T-helper 2 cell treated with Interferon-gamma antibody and Interleukin-4, amounts not matched to agents 5 μg/mL and 100 μg/mL, for 36 hours (primary cell): ENCODE results near the gene NFYC.

Experiments used
- DNase-seq: peaks from one replicate; pipeline ENCODE4 v3.0.0; 2021; ENCODE audit warnings: low spot score
- H3K27ac Mint-ChIP-seq: one replicate; pipeline ENCODE4 v1.8.0; 2021; ENCODE audit warnings: mild to moderate bottlenecking, mixed read lengths
- H3K27me3 Mint-ChIP-seq: one replicate; pipeline ENCODE4 v1.8.0; 2021; ENCODE audit warnings: low read depth, mixed read lengths
- H3K36me3 Mint-ChIP-seq: one replicate; pipeline ENCODE4 v1.8.0; 2021; ENCODE audit warnings: low read depth, mixed read lengths
- H3K4me1 Mint-ChIP-seq: one replicate; pipeline ENCODE4 v1.8.0; 2021; ENCODE audit warnings: low read depth, mixed read lengths
- H3K4me3 Mint-ChIP-seq: one replicate; pipeline ENCODE4 v1.8.0; 2022; ENCODE audit warnings: mild to moderate bottlenecking, moderate library complexity, mixed read lengths
- H3K9me3 Mint-ChIP-seq: one replicate; pipeline ENCODE4 v1.8.0; 2021; ENCODE audit warnings: mixed read lengths

The NFYC gene

DNA sequence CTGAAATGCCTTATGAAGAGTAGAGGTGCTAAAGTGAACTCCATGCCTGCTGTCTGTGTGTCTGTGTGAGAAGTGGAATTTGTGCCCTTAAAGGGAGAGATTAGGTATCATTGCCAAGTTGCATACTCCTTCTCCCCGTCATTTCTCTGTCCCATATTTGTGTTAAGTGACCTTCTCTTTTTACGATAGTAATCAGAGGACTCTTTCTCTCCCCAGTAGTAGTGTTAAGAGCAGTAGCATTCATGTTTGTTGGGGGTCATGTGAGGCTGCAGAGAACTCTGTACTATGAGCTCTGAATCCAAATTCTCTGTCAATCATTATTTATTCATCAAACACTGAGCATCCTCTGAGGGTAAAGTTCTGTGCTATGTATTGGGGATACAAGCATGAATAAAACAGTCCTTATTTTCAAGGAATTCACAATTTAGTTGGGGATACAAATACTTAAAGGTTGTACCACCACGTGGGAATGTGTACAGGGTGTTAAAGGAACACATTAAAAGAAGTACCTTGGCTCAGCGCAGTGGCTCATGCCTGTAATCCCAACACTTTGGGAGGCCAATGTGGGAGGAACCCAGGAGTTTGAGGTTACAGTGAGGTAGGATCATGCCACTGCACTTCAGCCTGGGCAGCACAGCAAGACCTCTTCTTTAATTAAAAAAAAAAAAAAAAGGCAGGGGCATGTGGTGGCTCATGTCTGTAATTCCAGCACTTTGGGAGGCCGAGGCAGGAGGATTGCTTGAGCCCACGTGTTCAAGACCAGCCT is 67.3 kb downstream of the NFYC start:
- Mint-ChIP-seq H3K27me3 (no peaks in the 10 kb centered on the region), H3K36me3 (peaks cover 50% of the 10 kb centered on the region), H3K9me3 (no peaks in the 10 kb centered on the region), H3K4me1 (peaks cover 16% of the 10 kb centered on the region), H3K27ac (no peak overlapping the region), H3K4me3 (no peak overlapping the region)
- no peak for DNase-seq

DNA sequence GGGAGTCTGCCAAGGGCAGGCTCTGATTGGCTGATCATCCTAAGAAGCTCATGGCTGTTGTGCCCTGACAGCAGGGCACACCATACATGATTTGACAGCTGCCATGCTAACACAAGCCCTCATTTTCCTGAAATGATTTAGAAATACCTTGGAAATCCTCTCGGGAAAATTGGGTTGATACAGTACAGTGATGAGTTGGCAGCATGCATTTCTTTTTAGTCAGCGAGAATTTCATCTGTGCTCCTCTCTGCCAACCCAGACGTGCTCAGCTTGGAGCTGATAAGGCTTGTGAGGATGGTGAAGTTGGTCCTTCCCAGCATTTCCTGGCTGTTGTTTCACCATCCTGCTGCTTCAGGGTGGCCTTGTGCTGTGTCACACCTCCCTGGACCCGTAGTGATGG is 69.5 kb downstream of the NFYC start:
- no peak overlapping the region for H3K4me3 Mint-ChIP-seq
- no peak overlapping the region for H3K27ac Mint-ChIP-seq
- H3K9me3 Mint-ChIP-seq, result no peaks in the 10 kb centered on the region
- H3K4me1 Mint-ChIP-seq, result peaks cover 28% of the 10 kb centered on the region
- H3K27me3 Mint-ChIP-seq, result no peaks in the 10 kb centered on the region
- DNase-seq, result no peak
- peaks cover 52% of the 10 kb centered on the region for H3K36me3 Mint-ChIP-seq

DNA sequence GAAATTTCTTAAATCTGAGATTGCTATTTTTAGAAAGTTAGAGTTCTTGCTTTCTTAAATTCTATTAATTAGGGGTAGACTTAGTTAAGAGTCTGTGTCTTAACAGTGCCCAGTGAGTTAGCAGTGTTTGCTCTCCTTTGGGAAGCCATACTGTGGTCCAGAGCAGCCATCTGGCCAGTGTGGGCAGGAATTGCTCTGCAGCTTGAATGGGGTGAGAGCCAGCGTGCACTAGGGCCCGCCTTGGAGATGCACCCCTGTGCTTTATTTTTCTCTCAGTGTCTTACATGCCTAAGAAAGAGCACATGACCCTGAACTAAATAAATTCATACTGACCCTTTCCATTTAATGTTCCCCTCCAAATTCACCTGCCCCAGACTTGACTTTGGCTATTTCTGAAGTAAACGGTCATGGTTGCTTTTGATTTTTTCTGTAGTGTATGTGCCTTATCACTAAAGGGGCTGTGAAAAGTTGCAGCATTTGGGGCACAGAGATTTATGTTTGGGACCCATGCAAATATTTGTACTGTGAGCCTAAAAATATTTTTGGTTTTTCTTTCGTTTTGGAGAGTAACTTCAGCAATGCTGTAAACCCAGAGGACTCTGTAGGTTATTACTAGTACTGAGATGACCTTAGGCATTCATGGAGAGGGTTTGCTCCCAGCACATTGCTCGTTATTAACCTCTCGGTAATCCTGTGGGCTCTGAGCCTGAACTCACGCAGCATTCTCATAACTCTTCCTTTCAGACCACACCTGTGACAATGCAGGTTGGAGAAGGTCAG is 70.8 kb downstream of the NFYC start:
- Mint-ChIP-seq H3K27ac (no peak overlapping the region), H3K4me3 (peak overlapping the region; percentile 42), H3K9me3 (no peaks in the 10 kb centered on the region), H3K4me1 (peaks cover 32% of the 10 kb centered on the region), H3K36me3 (peaks cover 60% of the 10 kb centered on the region), H3K27me3 (no peaks in the 10 kb centered on the region)
- no peak for DNase-seq

- DNase-seq, result peak; percentile 13
- peak overlapping the region; percentile 83 for H3K4me3 Mint-ChIP-seq
- H3K27ac Mint-ChIP-seq, result peak overlapping the region; percentile 93
- H3K4me1 Mint-ChIP-seq, result peaks cover 32% of the 10 kb centered on the region
- peaks cover 67% of the 10 kb centered on the region for H3K36me3 Mint-ChIP-seq
- H3K9me3 Mint-ChIP-seq, result no peaks in the 10 kb centered on the region
- H3K27me3 Mint-ChIP-seq, result no peaks in the 10 kb centered on the region
These were observed 72.4 kb downstream of the NFYC start for GRCh38 chr1:40763742-40764532.

DNA sequence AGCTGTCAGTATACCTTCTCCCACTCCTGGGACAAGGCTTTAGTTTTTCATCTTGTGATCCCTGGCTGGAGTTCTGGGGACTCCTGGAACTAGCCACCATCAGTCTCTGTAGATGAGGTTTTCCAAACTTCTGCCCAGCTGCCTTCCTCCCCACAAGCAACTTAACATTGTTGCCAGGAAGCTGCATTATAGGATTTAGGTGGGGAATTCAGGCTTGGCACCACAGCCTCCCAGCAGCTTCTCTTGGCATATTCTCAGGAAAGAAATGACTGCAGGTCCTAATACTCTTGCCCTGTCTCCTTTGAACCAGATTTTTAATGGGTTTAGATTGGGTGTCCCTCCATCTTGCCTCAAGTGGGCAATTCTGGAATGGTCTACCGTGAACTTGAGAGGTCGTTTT is 73.5 kb downstream of the NFYC start:
- DNase-seq, result no peak
- peaks cover 34% of the 10 kb centered on the region for H3K4me1 Mint-ChIP-seq
- no peaks in the 10 kb centered on the region for H3K27me3 Mint-ChIP-seq
- peak overlapping the region; percentile 30 for H3K4me3 Mint-ChIP-seq
- H3K9me3 Mint-ChIP-seq, result no peaks in the 10 kb centered on the region
- peaks cover 67% of the 10 kb centered on the region for H3K36me3 Mint-ChIP-seq
- peak overlapping the region; percentile 53 for H3K27ac Mint-ChIP-seq

DNA sequence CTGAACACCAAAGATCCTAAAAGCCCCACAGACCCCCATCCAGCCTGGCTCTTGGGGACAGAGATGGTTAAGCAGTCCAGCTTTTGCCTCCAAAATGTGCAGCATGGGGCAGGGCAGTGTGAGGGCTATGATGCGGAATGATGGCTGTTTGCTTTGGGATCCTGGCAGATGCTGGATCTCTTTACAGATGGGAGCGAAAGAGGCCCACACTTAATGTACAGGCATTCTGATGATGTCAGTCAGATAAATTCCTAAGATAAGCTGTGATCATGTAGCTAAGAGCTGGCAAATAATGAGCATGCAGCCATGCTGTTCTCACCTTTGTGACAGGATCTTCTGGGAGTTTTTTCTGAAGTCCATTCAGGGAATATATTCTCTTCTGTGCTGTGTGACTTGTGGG is 74.5 kb downstream of the NFYC start:
- peaks cover 37% of the 10 kb centered on the region for H3K4me1 Mint-ChIP-seq
- H3K9me3 Mint-ChIP-seq, result no peaks in the 10 kb centered on the region
- peaks cover 75% of the 10 kb centered on the region for H3K36me3 Mint-ChIP-seq
- H3K27me3 Mint-ChIP-seq, result no peaks in the 10 kb centered on the region
- DNase-seq, result no peak
- no peak overlapping the region for H3K4me3 Mint-ChIP-seq
- H3K27ac Mint-ChIP-seq, result peak overlapping the region; percentile 58

GRCh38 chr1:40766560-40766959 is 75.1 kb downstream of the NFYC start:
- Mint-ChIP-seq H3K27ac (peak overlapping the region; percentile 58), H3K9me3 (no peaks in the 10 kb centered on the region), H3K27me3 (no peaks in the 10 kb centered on the region), H3K36me3 (peaks cover 79% of the 10 kb centered on the region), H3K4me3 (no peak overlapping the region), H3K4me1 (peaks cover 37% of the 10 kb centered on the region)
- no peak for DNase-seq

DNA sequence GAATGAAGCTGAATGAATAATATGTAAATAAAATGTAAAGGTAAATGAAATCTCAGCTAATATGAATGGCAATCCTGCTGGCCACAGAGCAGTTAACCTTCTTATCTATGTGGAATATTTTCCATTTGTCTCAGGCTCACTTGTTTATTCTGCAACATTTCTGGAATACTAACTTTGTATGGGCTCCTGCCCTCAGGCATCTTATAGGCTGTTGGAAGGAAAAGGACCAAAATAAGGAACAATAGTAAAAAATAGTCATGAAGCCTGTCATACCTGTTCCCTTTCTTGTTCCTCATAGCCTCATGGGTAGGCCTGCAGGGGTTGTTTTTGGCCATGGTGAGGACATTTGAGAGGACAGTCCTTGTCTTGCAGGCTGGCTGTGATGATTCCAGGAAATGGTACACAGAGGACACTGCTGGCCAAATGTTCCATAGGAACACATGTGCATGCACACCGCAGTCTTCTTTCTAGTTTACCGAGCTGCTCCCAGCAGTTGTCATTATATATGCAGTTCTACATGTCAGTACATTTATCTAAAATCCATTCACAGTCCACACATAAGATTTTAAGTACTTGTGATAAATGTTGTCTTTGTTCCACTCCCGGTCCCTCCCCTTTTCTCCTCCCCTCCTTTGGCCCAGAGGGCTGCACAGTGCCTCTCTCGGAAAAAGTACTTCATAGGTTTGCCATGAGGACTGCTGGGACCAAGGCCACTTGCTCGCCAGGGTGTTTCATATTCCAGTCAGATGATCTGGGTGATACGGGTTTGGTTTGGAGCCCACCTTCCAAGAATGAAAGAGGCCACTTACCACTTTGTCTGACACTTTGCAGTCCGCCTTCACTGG is 76.9 kb downstream of the NFYC start:
- H3K36me3 Mint-ChIP-seq, result peaks cover 73% of the 10 kb centered on the region
- no peaks in the 10 kb centered on the region for H3K9me3 Mint-ChIP-seq
- peaks cover 28% of the 10 kb centered on the region for H3K4me1 Mint-ChIP-seq
- no peak overlapping the region for H3K27ac Mint-ChIP-seq
- H3K27me3 Mint-ChIP-seq, result no peaks in the 10 kb centered on the region
- no peak for DNase-seq
- no peak overlapping the region for H3K4me3 Mint-ChIP-seq

- Mint-ChIP-seq H3K27me3 (no peaks in the 10 kb centered on the region), H3K27ac (no peak overlapping the region), H3K4me3 (no peak overlapping the region), H3K9me3 (no peaks in the 10 kb centered on the region), H3K36me3 (peaks cover 64% of the 10 kb centered on the region), H3K4me1 (peaks cover 19% of the 10 kb centered on the region)
- no peak for DNase-seq
These were observed 78.3 kb downstream of the NFYC start for GRCh38 chr1:40769815-40770214.

DNA sequence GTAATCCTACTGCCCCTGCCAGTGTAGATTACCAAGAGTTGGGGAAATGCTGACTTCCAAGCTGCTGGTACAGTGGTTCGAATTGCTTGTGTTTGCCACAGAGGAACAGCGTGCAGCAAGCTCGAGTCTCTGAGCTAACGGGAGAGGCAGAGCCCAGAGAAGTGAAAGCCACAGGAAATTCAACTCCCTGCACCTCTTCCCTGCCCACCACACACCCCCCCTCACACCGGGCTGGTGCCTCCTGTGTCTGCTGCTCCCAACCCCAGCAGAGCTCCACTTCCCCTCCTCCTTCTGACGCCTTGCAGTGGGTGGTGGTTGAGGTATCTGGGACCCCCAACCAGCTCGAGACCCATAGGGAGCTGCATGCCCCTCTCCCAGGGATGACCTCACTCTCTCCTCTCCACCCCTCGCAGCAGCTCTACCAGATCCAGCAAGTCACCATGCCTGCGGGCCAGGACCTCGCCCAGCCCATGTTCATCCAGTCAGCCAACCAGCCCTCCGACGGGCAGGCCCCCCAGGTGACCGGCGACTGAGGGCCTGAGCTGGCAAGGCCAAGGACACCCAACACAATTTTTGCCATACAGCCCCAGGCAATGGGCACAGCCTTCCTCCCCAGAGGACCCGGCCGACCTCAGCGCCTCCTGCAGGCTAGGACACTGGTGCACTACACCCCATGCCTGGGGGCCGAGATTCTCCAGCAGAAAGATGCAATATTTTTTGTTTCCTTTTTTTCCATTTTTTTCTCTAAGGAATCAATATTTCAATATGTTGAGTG is 79.0 kb downstream of the NFYC start:
- H3K36me3 Mint-ChIP-seq, result peaks cover 59% of the 10 kb centered on the region
- H3K27ac Mint-ChIP-seq, result no peak overlapping the region
- no peak overlapping the region for H3K4me3 Mint-ChIP-seq
- no peaks in the 10 kb centered on the region for H3K27me3 Mint-ChIP-seq
- no peak for DNase-seq
- no peaks in the 10 kb centered on the region for H3K9me3 Mint-ChIP-seq
- H3K4me1 Mint-ChIP-seq, result peaks cover 15% of the 10 kb centered on the region

GRCh38 chr1:40772146-40772955 is 80.8 kb downstream of the NFYC start:
- H3K4me1 Mint-ChIP-seq, result peaks cover 11% of the 10 kb centered on the region
- peaks cover 56% of the 10 kb centered on the region for H3K36me3 Mint-ChIP-seq
- H3K27ac Mint-ChIP-seq, result no peak overlapping the region
- no peaks in the 10 kb centered on the region for H3K27me3 Mint-ChIP-seq
- DNase-seq, result no peak
- peaks cover 6% of the 10 kb centered on the region for H3K9me3 Mint-ChIP-seq
- H3K4me3 Mint-ChIP-seq, result no peak overlapping the region

GRCh38 chr1:40773748-40774265 is 82.3 kb downstream of the NFYC start:
- Mint-ChIP-seq H3K4me1 (peaks cover 11% of the 10 kb centered on the region), H3K27me3 (no peaks in the 10 kb centered on the region), H3K27ac (no peak overlapping the region), H3K36me3 (peaks cover 54% of the 10 kb centered on the region), H3K9me3 (peaks cover 7% of the 10 kb centered on the region), H3K4me3 (no peak overlapping the region)
- DNase-seq, result no peak
